ENCODE measurements around the gene MPST. TPM values are rescaled to one million over a fixed set of nuclear protein-coding genes. Genes with fewer than 3 reads are reported as not detected.

The MPST gene
- total and polyA plus RNA-seq, 4 donors, result 59.2 to 247 (median 71.7) TPM

DNA sequence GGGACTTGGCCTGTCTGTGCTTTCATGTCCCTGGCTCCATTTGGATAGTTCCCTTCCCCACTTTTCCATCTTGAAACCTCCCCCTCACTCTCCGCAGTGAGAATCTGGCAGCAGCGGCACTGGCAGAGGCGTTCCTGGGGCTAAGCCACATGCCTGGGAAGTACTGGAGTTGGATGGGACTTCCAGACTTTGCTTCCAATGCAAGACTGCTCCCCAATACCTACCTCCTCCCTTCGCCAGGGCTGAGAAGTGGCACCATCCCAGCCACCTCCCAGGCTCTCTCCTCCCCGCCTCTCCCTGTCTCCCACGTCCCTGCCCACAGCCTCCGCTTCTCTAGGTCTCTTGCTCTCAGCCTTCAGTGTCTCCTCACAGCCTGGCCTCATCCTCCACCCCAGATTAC is 16.9 kb upstream of the MPST start:
- Histone ChIP-seq H3K36me3 (ENCODE audit: control insufficient read depth in 4 of 4, insufficient read depth in 4 of 4, low read length in 4 of 4) (no peaks in the 10 kb centered on the region), H3K4me3 (no peak overlapping the region), H3K4me1 (ENCODE audit: control insufficient read depth in 5 of 5, insufficient read depth in 5 of 5, low read length in 5 of 5) (peaks cover 0 to 4% (median 0%) of the 10 kb centered on the region in 5 donors), H3K9me3 (ENCODE audit: control insufficient read depth in 4 of 4, insufficient read depth in 3 of 4, low read length in 3 of 4) (no peaks in the 10 kb centered on the region), H3K27me3 (ENCODE audit: control insufficient read depth in 3 of 3, insufficient read depth in 3 of 3, low read length in 2 of 3) (no peaks in the 10 kb centered on the region), H3K9ac (ENCODE audit: insufficient read depth in 1 of 2, low read length in 2 of 2) (no peak overlapping the region), H3K27ac (ENCODE audit: low read depth in 1 of 2, low read length in 1 of 2) (no peak overlapping the region)
- 84 to 92% methylated on average over 7 of the region's 7 CpGs for WGBS, 2 donors
- DNase-seq (no peak), ATAC-seq (ENCODE audit: insufficient read depth, low FRiP score) (no peak)
- TF ChIP-seq CTCF (IDR thresholded peaks at IDR 0.05; ENCODE audit: control extremely low read depth, extremely low read depth), result no peak

DNA sequence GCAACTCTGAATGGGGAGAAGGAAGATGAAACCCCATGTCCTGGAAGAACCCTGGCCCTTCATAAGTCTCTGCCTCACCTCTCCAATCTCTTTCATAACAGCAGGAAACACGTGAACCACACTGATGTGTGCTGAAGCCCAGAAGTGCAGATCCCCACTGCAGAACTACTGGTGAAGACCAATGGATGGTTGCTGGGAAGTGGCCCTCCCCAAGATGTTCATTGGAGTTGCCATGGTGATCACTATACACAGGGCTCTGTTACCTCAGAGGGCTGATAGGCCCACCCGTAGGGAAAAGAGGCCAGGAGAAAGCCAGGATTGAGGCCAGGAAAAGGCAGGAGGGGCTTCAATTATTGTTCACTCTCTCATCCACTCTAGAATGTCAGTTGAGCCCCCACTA is 11.9 kb upstream of the MPST start:
- peaks cover 0 to 11% (median 0%) of the 10 kb centered on the region in 5 donors for H3K4me1 ChIP-seq (ENCODE audit: control insufficient read depth in 5 of 5, insufficient read depth in 5 of 5, low read length in 5 of 5)
- H3K36me3 ChIP-seq (ENCODE audit: control insufficient read depth in 4 of 4, insufficient read depth in 4 of 4, low read length in 4 of 4), result no peaks in the 10 kb centered on the region
- H3K9ac ChIP-seq (ENCODE audit: insufficient read depth in 1 of 2, low read length in 2 of 2), result no peak overlapping the region
- no peak for TF ChIP-seq CTCF (IDR thresholded peaks at IDR 0.05; ENCODE audit: control extremely low read depth, extremely low read depth)
- no peak overlapping the region for H3K4me3 ChIP-seq
- H3K9me3 ChIP-seq (ENCODE audit: control insufficient read depth in 4 of 4, insufficient read depth in 3 of 4, low read length in 3 of 4), result no peaks in the 10 kb centered on the region
- no peaks in the 10 kb centered on the region for H3K27me3 ChIP-seq (ENCODE audit: control insufficient read depth in 3 of 3, insufficient read depth in 3 of 3, low read length in 2 of 3)
- H3K27ac ChIP-seq (ENCODE audit: low read depth in 1 of 2, low read length in 1 of 2), result no peak overlapping the region
- no peak for DNase-seq
- WGBS, 2 donors, result 13 to 27% methylated on average over 2 of the region's 2 CpGs
- no peak for ATAC-seq (ENCODE audit: insufficient read depth, low FRiP score)

DNA sequence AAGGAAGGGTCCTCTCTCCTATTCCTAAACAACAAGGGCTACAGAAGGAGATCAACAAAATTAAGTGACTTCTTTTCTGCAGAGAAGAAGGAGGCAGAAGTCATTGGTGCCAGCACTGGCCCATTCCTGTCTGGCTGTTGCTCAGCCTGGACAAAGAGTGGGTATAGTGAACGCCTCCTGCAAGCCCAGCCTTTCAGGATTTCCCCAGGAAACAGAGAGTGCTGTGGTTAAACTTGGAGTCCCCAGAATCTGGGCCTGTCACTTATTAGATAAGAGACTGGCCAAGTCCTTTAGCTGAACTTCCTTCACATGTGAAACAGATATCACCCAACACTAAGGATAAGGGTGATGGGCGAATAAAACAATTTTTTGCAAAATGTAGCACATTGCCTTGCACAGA is 11.2 kb upstream of the MPST start:
- H3K27ac ChIP-seq (ENCODE audit: low read depth in 1 of 2, low read length in 1 of 2), result no peak overlapping the region
- H3K27me3 ChIP-seq (ENCODE audit: control insufficient read depth in 3 of 3, insufficient read depth in 3 of 3, low read length in 2 of 3), result no peaks in the 10 kb centered on the region
- no peak overlapping the region for H3K9ac ChIP-seq (ENCODE audit: insufficient read depth in 1 of 2, low read length in 2 of 2)
- no peak for ATAC-seq (ENCODE audit: insufficient read depth, low FRiP score)
- H3K4me1 ChIP-seq (ENCODE audit: control insufficient read depth in 5 of 5, insufficient read depth in 5 of 5, low read length in 5 of 5), result peaks cover 0 to 11% (median 0%) of the 10 kb centered on the region in 5 donors
- WGBS, 2 donors, result 16 to 39% methylated on average over 2 of the region's 2 CpGs
- DNase-seq, result no peak
- TF ChIP-seq CTCF (IDR thresholded peaks at IDR 0.05; ENCODE audit: control extremely low read depth, extremely low read depth), result no peak
- H3K36me3 ChIP-seq (ENCODE audit: control insufficient read depth in 4 of 4, insufficient read depth in 4 of 4, low read length in 4 of 4), result no peaks in the 10 kb centered on the region
- no peaks in the 10 kb centered on the region for H3K9me3 ChIP-seq (ENCODE audit: control insufficient read depth in 4 of 4, insufficient read depth in 3 of 4, low read length in 3 of 4)
- H3K4me3 ChIP-seq, result no peak overlapping the region

GRCh38 chr22:37009490-37009889 is 10.1 kb upstream of the MPST start:
- Histone ChIP-seq H3K4me1 (ENCODE audit: control insufficient read depth in 5 of 5, insufficient read depth in 5 of 5, low read length in 5 of 5) (peaks cover 0 to 11% (median 0%) of the 10 kb centered on the region in 5 donors), H3K27ac (ENCODE audit: low read depth in 1 of 2, low read length in 1 of 2) (no peak overlapping the region), H3K36me3 (ENCODE audit: control insufficient read depth in 4 of 4, insufficient read depth in 4 of 4, low read length in 4 of 4) (no peaks in the 10 kb centered on the region), H3K4me3 (no peak overlapping the region), H3K9me3 (ENCODE audit: control insufficient read depth in 4 of 4, insufficient read depth in 3 of 4, low read length in 3 of 4) (no peaks in the 10 kb centered on the region), H3K27me3 (ENCODE audit: control insufficient read depth in 3 of 3, insufficient read depth in 3 of 3, low read length in 2 of 3) (no peaks in the 10 kb centered on the region), H3K9ac (ENCODE audit: insufficient read depth in 1 of 2, low read length in 2 of 2) (no peak overlapping the region)
- no peak for TF ChIP-seq CTCF (IDR thresholded peaks at IDR 0.05; ENCODE audit: control extremely low read depth, extremely low read depth)
- WGBS, 2 donors, result 44 to 75% methylated on average over 2 of the region's 2 CpGs
- no peak for DNase-seq
- ATAC-seq (ENCODE audit: insufficient read depth, low FRiP score), result no peak
